H1 (cell line): Measurements from ENCODE around the gene ASTN1. TPM values are rescaled to one million over a fixed set of nuclear protein-coding genes. Genes with fewer than 3 reads are reported as not detected.

Experiments used
- CTCF ChIA-PET: fragments of 300-600 bp; sonication (Branson Sonifier 250); formaldehyde crosslinking; loops from one replicate; lab custom pipeline; 2021; ENCODE audit not compliant: partially characterized antibody; lab: Charles Lee
- POLR2A ChIA-PET: fragments of 300-600 bp; sonication (Branson Sonifier 250); formaldehyde crosslinking; loops from one replicate; lab custom pipeline; 2021; ENCODE audit warnings: inconsistent platforms; ENCODE audit not compliant: partially characterized antibody; lab: Charles Lee
- DNase-seq, 2 experiments: peaks; one replicate each; pipeline versions ENCODE4 v3.0.0 to v3.0.0-alpha.2; 2010 to 2022; ENCODE audit warnings: low spot score in 2 of 2, low read depth in 1 of 2, mixed read lengths in 1 of 2
- FAIRE-seq: peaks from 2 replicates; lab custom pipeline; 2011; peaks lifted over from hg19 to GRCh38; lab: Jason Lieb, UNC
- H2AFZ ChIP-seq: 2 replicates; pipeline ENCODE4 v1.8.1; 2012; ENCODE audit warnings: low read length, inconsistent platforms
- H2AK5ac ChIP-seq: 2 replicates; pipeline ENCODE4 v1.6.1; 2013; ENCODE audit warnings: low read depth, low read length
- H2BK120ac ChIP-seq: replicated peaks from 2 replicates; pipeline ENCODE3; 2013; ENCODE audit warnings: low read depth, low read length, inconsistent platforms
- H2BK12ac ChIP-seq: 2 replicates; pipeline ENCODE4 v1.6.1; 2013; ENCODE audit warnings: low read depth, low read length
- H2BK15ac ChIP-seq: 2 replicates; pipeline ENCODE4 v1.6.1; 2013; ENCODE audit warnings: low read length
- H2BK20ac ChIP-seq: 2 replicates; pipeline ENCODE4 v1.6.1; 2013; ENCODE audit warnings: low read length
- H2BK5ac ChIP-seq: 2 replicates; pipeline ENCODE4 v1.6.1; 2013; ENCODE audit warnings: low read depth, low read length
- H3K14ac ChIP-seq: 2 replicates; pipeline ENCODE4 v1.6.1; 2013; ENCODE audit warnings: inconsistent platforms; ENCODE audit not compliant: insufficient read length
- H3K18ac ChIP-seq: 2 replicates; pipeline ENCODE4 v1.6.1; 2013; ENCODE audit warnings: low read length; ENCODE audit errors: extremely low read depth
- H3K23ac ChIP-seq: 2 replicates; pipeline ENCODE4 v1.6.1; 2013; ENCODE audit warnings: inconsistent platforms; ENCODE audit not compliant: insufficient read length
- H3K23me2 ChIP-seq: 2 replicates; pipeline ENCODE4 v1.6.1; 2013; ENCODE audit warnings: low read depth, low read length
- H3K27ac ChIP-seq: 2 replicates; pipeline ENCODE4 v1.6.1; 2011; ENCODE audit warnings: low read depth, low read length, inconsistent platforms
- H3K27me3 ChIP-seq, 4 experiments: replicated peaks in 1 of 4; 1 replicate in 1 of 4; 2 replicates in 3 of 4; pipeline versions ENCODE4 v1.6.1 to v1.8.1; 2011 to 2013; ENCODE audit warnings: low read length in 3 of 4, mild to moderate bottlenecking in 3 of 4, inconsistent platforms in 2 of 4, mixed read lengths in 2 of 4, moderate library complexity in 1 of 4; ENCODE audit not compliant: control insufficient read depth in 3 of 4, insufficient read depth in 3 of 4; ENCODE audit errors: extremely low read depth in 1 of 4
- H3K36me3 ChIP-seq, 4 experiments: 2 replicates each; pipeline versions ENCODE4 v1.6.1 to v1.8.1; 2011 to 2013; ENCODE audit warnings: mild to moderate bottlenecking in 4 of 4, low read length in 3 of 4, moderate library complexity in 2 of 4, control low read depth in 1 of 4, inconsistent platforms in 1 of 4; ENCODE audit not compliant: insufficient read depth in 4 of 4, control insufficient read depth in 2 of 4
- H3K4ac ChIP-seq: replicated peaks from 2 replicates; pipeline ENCODE3; 2013; ENCODE audit warnings: low read length, low read depth, mixed read lengths, inconsistent platforms; ENCODE audit not compliant: insufficient read length
- H3K4me1 ChIP-seq, 4 experiments: replicated peaks in 1 of 4; 1 replicate in 1 of 4; 2 replicates in 3 of 4; pipeline versions ENCODE4 v1.6.1 to v1.8.1; 2011 to 2013; ENCODE audit warnings: low read length in 3 of 4, inconsistent platforms in 2 of 4, mixed read lengths in 1 of 4; ENCODE audit not compliant: insufficient read depth in 4 of 4, control insufficient read depth in 3 of 4
- H3K4me2 ChIP-seq, 2 experiments: 2 replicates each; pipeline versions ENCODE4 v1.6.1 to v1.8.1; 2011 to 2013; ENCODE audit warnings: low read depth in 2 of 2, low read length in 2 of 2, control low read depth in 1 of 2, inconsistent platforms in 1 of 2, mild to moderate bottlenecking in 1 of 2; ENCODE audit not compliant: insufficient read depth in 1 of 2
- H3K4me3 ChIP-seq, 4 experiments: fragments of 200-600, 300-600 bp in 1 of 4; sonication (generic), shearing (Covaris generic), sonication (Bioruptor Twin) in 1 of 4; 2 replicates each; pipeline versions ENCODE4 v1.5.1 to v1.8.1; 2011 to 2016; ENCODE audit warnings: low read length in 4 of 4, low read depth in 3 of 4, control low read depth in 2 of 4, inconsistent platforms in 2 of 4, mild to moderate bottlenecking in 2 of 4, mixed read lengths in 1 of 4, moderate library complexity in 1 of 4; ENCODE audit not compliant: insufficient read depth in 2 of 4; ENCODE audit errors: extremely low read depth in 1 of 4
- H3K56ac ChIP-seq: replicated peaks from 2 replicates; pipeline ENCODE3; 2013; ENCODE audit warnings: low read depth, mild to moderate bottlenecking, mixed read lengths, low read length, inconsistent platforms; ENCODE audit not compliant: insufficient read length
- H3K79me1 ChIP-seq: 2 replicates; pipeline ENCODE4 v1.6.1; 2013; ENCODE audit warnings: low read depth, low read length, control low read depth
- H3K79me2 ChIP-seq, 2 experiments: 2 replicates each; pipeline versions ENCODE4 v1.6.1 to v1.8.1; 2012 to 2013; ENCODE audit warnings: low read length in 2 of 2, mild to moderate bottlenecking in 2 of 2, inconsistent platforms in 1 of 2; ENCODE audit not compliant: insufficient read depth in 2 of 2, control insufficient read depth in 1 of 2
- H3K9ac ChIP-seq, 4 experiments: replicated peaks in 1 of 4; 1 replicate in 1 of 4; 2 replicates in 3 of 4; pipeline versions ENCODE4 v1.6.1 to v1.8.1; 2011 to 2013; ENCODE audit warnings: low read depth in 3 of 4, low read length in 3 of 4, control low read depth in 2 of 4, mild to moderate bottlenecking in 2 of 4, moderate library complexity in 2 of 4, inconsistent platforms in 1 of 4; ENCODE audit errors: extremely low read depth in 1 of 4
- H3K9me3 ChIP-seq, 2 experiments: 2 replicates each; pipeline versions ENCODE4 v1.6.1 to v1.8.1; 2012 to 2013; ENCODE audit warnings: mild to moderate bottlenecking in 2 of 2, moderate library complexity in 2 of 2, control low read depth in 1 of 2, inconsistent platforms in 1 of 2, low read depth in 1 of 2, low read length in 1 of 2, mixed read lengths in 1 of 2; ENCODE audit not compliant: insufficient read depth in 2 of 2
- H4K20me1 ChIP-seq, 2 experiments: replicated peaks in 1 of 2; 2 replicates each; pipeline versions ENCODE3 to v1.8.1; 2011 to 2013; ENCODE audit warnings: inconsistent platforms in 2 of 2, low read length in 2 of 2, mild to moderate bottlenecking in 1 of 2; ENCODE audit not compliant: insufficient read depth in 2 of 2, control insufficient read depth in 1 of 2
- H4K5ac ChIP-seq: 2 replicates; pipeline ENCODE4 v1.6.1; 2013; ENCODE audit warnings: low read length, low read depth, mixed read lengths, inconsistent platforms; ENCODE audit not compliant: insufficient read length
- H4K8ac ChIP-seq: 2 replicates; pipeline ENCODE4 v1.8.0; 2013; ENCODE audit warnings: mild to moderate bottlenecking, moderate library complexity, low read length, inconsistent platforms; ENCODE audit not compliant: insufficient read depth; ENCODE audit errors: extremely low read depth
- H4K91ac ChIP-seq: replicated peaks from 2 replicates; pipeline ENCODE3; 2013; ENCODE audit warnings: low read length, mixed read lengths, inconsistent platforms; ENCODE audit not compliant: insufficient read length
- BACH1 ChIP-seq: IDR thresholded peaks from 2 replicates; pipeline ENCODE4 v1.6.1; 2012; ENCODE audit warnings: low read length, improper control_type of control experiment
- BCL11A ChIP-seq, 2 experiments: IDR thresholded peaks; one replicate each; pipeline ENCODE4 v1.6.1; 2011; ENCODE audit warnings: low read depth in 2 of 2, low read length in 2 of 2, mild to moderate bottlenecking in 2 of 2
- BRCA1 ChIP-seq: IDR thresholded peaks from 2 replicates; pipeline ENCODE4 v1.6.1; 2012; ENCODE audit warnings: low read depth, low read length, improper control_type of control experiment
- CBX8 ChIP-seq: fragments of 300-800, 300-1000 bp; sonication (generic); IDR thresholded peaks from 2 replicates; pipeline ENCODE4 v1.7.1; 2016; ENCODE audit warnings: low read depth, low read length, borderline replicate concordance
- CHD1 ChIP-seq: IDR thresholded peaks from 2 replicates; pipeline ENCODE4 v1.6.1; 2012; ENCODE audit warnings: low read depth, low read length, improper control_type of control experiment
- EP300 ChIP-seq, 2 experiments: IDR thresholded peaks; 1 replicate in 1 of 2; 2 replicates in 1 of 2; pipeline ENCODE4 v1.6.1; 2011 to 2012; ENCODE audit warnings: low read depth in 2 of 2, low read length in 2 of 2, mild to moderate bottlenecking in 2 of 2, borderline replicate concordance in 1 of 2, inconsistent platforms in 1 of 2, moderate library complexity in 1 of 2
- KDM1A ChIP-seq: fragments of 200-600, 300-600 bp; sonication (generic); IDR thresholded peaks from 2 replicates; pipeline ENCODE4 v1.7.1; 2016; ENCODE audit warnings: mild to moderate bottlenecking, low read length, borderline replicate concordance
- POU5F1 ChIP-seq: IDR thresholded peaks from 2 replicates; pipeline ENCODE4 v1.6.1; 2011; ENCODE audit warnings: low read depth, mild to moderate bottlenecking, low read length, moderate library complexity
- RXRA ChIP-seq: IDR thresholded peaks from 2 replicates; pipeline ENCODE4 v1.6.1; 2011; ENCODE audit warnings: low read depth, mild to moderate bottlenecking, low read length, moderate library complexity; ENCODE audit not compliant: insufficient read depth
- SIX5 ChIP-seq: IDR thresholded peaks from 2 replicates; pipeline ENCODE4 v1.6.1; 2011; ENCODE audit warnings: mild to moderate bottlenecking, low read depth, low read length
- TCF12 ChIP-seq: IDR thresholded peaks from 2 replicates; pipeline ENCODE4 v1.6.1; 2011; ENCODE audit warnings: low read depth, mild to moderate bottlenecking, low read length
- TEAD4 ChIP-seq: IDR thresholded peaks from 2 replicates; pipeline ENCODE4 v1.6.1; 2012; ENCODE audit warnings: low read depth, low read length, inconsistent platforms, mixed read lengths
- polyA plus RNA-seq, 7 experiments: library from polyadenylated mRNA; depleted of rRNA in 3 of 7; stranded (reverse) in 5 of 7; unstranded in 2 of 7; fragments of >200 nt in 5 of 7; fragments of 200-250 nt in 2 of 7; gene quantifications; 1 replicate in 5 of 7; 2 replicates in 1 of 7; 4 replicates in 1 of 7; pipeline versions ENCODE4 v1.2.1 to v1.2.3, GENCODE V29; 2011 to 2013; ENCODE audit warnings: missing spikeins in 2 of 7, mixed read lengths in 2 of 7
- total RNA-seq: library from RNA; stranded (reverse); fragmentation: NEBNext Ultra II Directional; extraction: Animal tissue kit (Norgen Biotek cat#: 25700); gene quantifications from 2 replicates; pipeline ENCODE4 v1.2.1, GENCODE V29; 2021
- TF ChIP-seq, protein P1 (sequence below): IDR thresholded peaks from 2 replicates; pipeline ENCODE4 v1.6.1; 2011; ENCODE audit warnings: low read depth, mild to moderate bottlenecking, low read length; ENCODE audit not compliant: insufficient read depth
- TF ChIP-seq, protein P2 (sequence below): IDR thresholded peaks from 2 replicates; pipeline ENCODE4 v1.6.1; 2012; ENCODE audit warnings: low read length, inconsistent platforms

ASTN1 gene
- total and polyA plus RNA-seq, 2 of the 8 experiments (the other 6 are each of a cell fraction or from before 2014, with no cell fraction given) = 2.9 to 4.1 TPM

DNA sequence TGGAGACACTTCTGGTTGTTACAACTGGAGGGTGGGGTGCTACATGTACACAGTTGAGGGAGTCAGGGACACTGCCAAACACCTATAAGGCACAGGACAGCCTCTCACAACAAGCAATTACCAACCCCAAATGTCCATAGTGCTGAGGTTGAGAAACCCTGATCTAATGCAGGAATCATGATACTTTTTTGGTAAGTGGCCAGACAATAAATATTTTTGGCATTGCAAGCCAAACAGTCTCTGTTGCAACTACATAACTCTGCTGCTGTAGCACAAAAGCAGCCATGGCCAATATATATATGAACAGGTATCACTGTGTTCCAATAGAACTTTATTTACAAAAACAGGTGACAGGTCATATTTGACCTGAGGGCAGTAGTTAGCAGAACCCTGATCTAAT lies 177.5 kb downstream of the ASTN1 start:
- no peak overlapping the region for H3K14ac ChIP-seq
- FAIRE-seq (no peak), DNase-seq (no peak)
- peaks cover 0 to 1% (median 0%) of the 10 kb centered on the region in 4 experiments; a peak in 2 of 7 replicates for H3K27me3 ChIP-seq
- H2BK20ac ChIP-seq = no peak overlapping the region
- no peaks in the 10 kb centered on the region for H3K23me2 ChIP-seq
- no peak overlapping the region for H2BK120ac ChIP-seq
- H3K79me2 ChIP-seq = no peaks in the 10 kb centered on the region
- H3K4me3 ChIP-seq = no peak overlapping the region
- no peak overlapping the region for H4K8ac ChIP-seq
- no peak overlapping the region for H2AK5ac ChIP-seq
- no peaks in the 10 kb centered on the region for H4K20me1 ChIP-seq
- no peak overlapping the region for H2BK15ac ChIP-seq
- ChIA-PET POLR2A (no interaction called here), CTCF (no interaction called here)
- H3K4me1 ChIP-seq = peaks cover 0 to 4% (median 0%) of the 10 kb centered on the region in 4 experiments; a peak in 1 of 7 replicates
- H3K27ac ChIP-seq = no peak overlapping the region
- no peak overlapping the region for H2BK5ac ChIP-seq
- no peak overlapping the region for H2BK12ac ChIP-seq
- H3K23ac ChIP-seq = no peak overlapping the region
- H4K5ac ChIP-seq = no peak overlapping the region
- no peaks in the 10 kb centered on the region for H3K9me3 ChIP-seq
- no peak overlapping the region for H3K18ac ChIP-seq
- H3K36me3 ChIP-seq = no peaks in the 10 kb centered on the region
- no peak overlapping the region for H4K91ac ChIP-seq
- H3K79me1 ChIP-seq = no peaks in the 10 kb centered on the region
- no peak overlapping the region for H3K4me2 ChIP-seq
- no peak overlapping the region for H3K4ac ChIP-seq
- H2AFZ ChIP-seq = no peak overlapping the region
- H3K56ac ChIP-seq = no peak overlapping the region
- H3K9ac ChIP-seq = no peak overlapping the region
- TF ChIP-seq TEAD4 = no peak
- no peak for TF ChIP-seq SIX5
- TF ChIP-seq BRCA1 = no peak
- TF ChIP-seq TCF12 = no peak
- TF ChIP-seq CHD1 = no peak
- TF ChIP-seq KDM1A = no peak
- TF ChIP-seq, protein P1, sequence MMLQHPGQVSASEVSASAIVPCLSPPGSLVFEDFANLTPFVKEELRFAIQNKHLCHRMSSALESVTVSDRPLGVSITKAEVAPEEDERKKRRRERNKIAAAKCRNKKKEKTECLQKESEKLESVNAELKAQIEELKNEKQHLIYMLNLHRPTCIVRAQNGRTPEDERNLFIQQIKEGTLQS = no peak
- TF ChIP-seq CBX8 = no peak
- no peak for TF ChIP-seq BACH1
- no peak for TF ChIP-seq RXRA
- no peak for TF ChIP-seq EP300 (IDR thresholded peaks at IDR 0.05; ENCODE audit: borderline replicate concordance in 1 of 2, low read depth in 2 of 2, low read length in 2 of 2)
- TF ChIP-seq BCL11A (IDR thresholded peaks at IDR 0.05; ENCODE audit: low read depth in 2 of 2, low read length in 2 of 2) = no peak
- TF ChIP-seq, protein P2, sequence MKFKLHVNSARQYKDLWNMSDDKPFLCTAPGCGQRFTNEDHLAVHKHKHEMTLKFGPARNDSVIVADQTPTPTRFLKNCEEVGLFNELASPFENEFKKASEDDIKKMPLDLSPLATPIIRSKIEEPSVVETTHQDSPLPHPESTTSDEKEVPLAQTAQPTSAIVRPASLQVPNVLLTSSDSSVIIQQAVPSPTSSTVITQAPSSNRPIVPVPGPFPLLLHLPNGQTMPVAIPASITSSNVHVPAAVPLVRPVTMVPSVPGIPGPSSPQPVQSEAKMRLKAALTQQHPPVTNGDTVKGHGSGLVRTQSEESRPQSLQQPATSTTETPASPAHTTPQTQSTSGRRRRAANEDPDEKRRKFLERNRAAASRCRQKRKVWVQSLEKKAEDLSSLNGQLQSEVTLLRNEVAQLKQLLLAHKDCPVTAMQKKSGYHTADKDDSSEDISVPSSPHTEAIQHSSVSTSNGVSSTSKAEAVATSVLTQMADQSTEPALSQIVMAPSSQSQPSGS = no peak
- no peak for TF ChIP-seq POU5F1
